ENCODE data around the gene RMRP.

The RMRP gene

GRCh38 chr9:35669331-35670145, 11.7 kb upstream of the RMRP start:
- no peaks in the 10 kb centered on the region for H3K9me3 ChIP-seq (ENCODE audit: insufficient read depth, low read length, severe bottlenecking)
- H3K9ac ChIP-seq (ENCODE audit: low read depth, low read length), result no peak overlapping the region
- no peaks in the 10 kb centered on the region for H3K27me3 ChIP-seq (ENCODE audit: insufficient read depth, low read length, poor library complexity)
- no peaks in the 10 kb centered on the region for H3K36me3 ChIP-seq (ENCODE audit: insufficient read depth, low read length)
- 0 out of 2 replicates have a peak, but pooled peaks cover 3% of the 10 kb centered on the region for H3K79me2 ChIP-seq (ENCODE audit: insufficient read depth, low read length)
- H3K4me3 ChIP-seq (ENCODE audit: low read depth in 1 of 2, low read length in 2 of 2), result no peak overlapping the region
- H3K4me2 ChIP-seq (ENCODE audit: insufficient read depth, low read length), result no peak overlapping the region
- TF ChIP-seq EZH2 (IDR thresholded peaks at IDR 0.05; ENCODE audit: borderline replicate concordance, low read depth, low read length, severe bottlenecking), result no peak
- DNase-seq (no peak), ATAC-seq (ENCODE audit: insufficient read depth, low read depth) (no peak)
- no peak overlapping the region for H2AFZ ChIP-seq (ENCODE audit: low read depth, low read length)
- H3K27ac ChIP-seq (ENCODE audit: low read length), result no peak overlapping the region
- no peaks in the 10 kb centered on the region for H4K20me1 ChIP-seq (ENCODE audit: insufficient read depth, low read length)
- H3K4me1 ChIP-seq (ENCODE audit: insufficient read depth, low read length), result peaks cover 27% of the 10 kb centered on the region

DNA sequence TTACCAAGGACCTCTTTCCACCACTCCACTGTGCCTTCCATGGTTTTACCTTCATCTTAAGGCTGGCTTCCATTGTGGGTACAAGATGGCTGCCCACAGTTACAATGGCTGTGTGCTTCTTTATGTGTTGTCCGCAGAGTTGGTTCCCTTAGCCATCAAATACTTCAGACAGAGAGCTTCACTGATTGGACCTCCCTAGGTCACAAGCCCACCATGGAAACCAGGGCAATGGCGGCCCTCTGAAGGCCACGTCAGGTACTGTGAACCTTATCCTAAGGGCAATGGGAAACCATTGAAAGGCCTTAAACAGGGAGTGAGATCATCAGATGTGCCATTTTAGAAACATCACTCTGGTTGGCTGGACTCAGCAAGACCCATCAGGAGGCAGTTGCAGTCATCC, 10.1 kb upstream of the RMRP start:
- Histone ChIP-seq H3K4me1 (ENCODE audit: insufficient read depth, low read length) (peaks cover 43% of the 10 kb centered on the region), H3K9ac (ENCODE audit: low read depth, low read length) (no peak overlapping the region), H3K4me3 (ENCODE audit: low read depth in 1 of 2, low read length in 2 of 2) (no peak overlapping the region), H3K27ac (ENCODE audit: low read length) (no peak overlapping the region), H2AFZ (ENCODE audit: low read depth, low read length) (no peak overlapping the region), H3K4me2 (ENCODE audit: insufficient read depth, low read length) (no peak overlapping the region), H3K27me3 (ENCODE audit: insufficient read depth, low read length, poor library complexity) (no peaks in the 10 kb centered on the region), H4K20me1 (ENCODE audit: insufficient read depth, low read length) (no peaks in the 10 kb centered on the region), H3K9me3 (ENCODE audit: insufficient read depth, low read length, severe bottlenecking) (no peaks in the 10 kb centered on the region), H3K36me3 (ENCODE audit: insufficient read depth, low read length) (peaks cover 6% of the 10 kb centered on the region), H3K79me2 (ENCODE audit: insufficient read depth, low read length) (peaks cover 17% of the 10 kb centered on the region)
- ATAC-seq (ENCODE audit: insufficient read depth, low read depth) (no peak), DNase-seq (no peak)
- TF ChIP-seq, protein P1, sequence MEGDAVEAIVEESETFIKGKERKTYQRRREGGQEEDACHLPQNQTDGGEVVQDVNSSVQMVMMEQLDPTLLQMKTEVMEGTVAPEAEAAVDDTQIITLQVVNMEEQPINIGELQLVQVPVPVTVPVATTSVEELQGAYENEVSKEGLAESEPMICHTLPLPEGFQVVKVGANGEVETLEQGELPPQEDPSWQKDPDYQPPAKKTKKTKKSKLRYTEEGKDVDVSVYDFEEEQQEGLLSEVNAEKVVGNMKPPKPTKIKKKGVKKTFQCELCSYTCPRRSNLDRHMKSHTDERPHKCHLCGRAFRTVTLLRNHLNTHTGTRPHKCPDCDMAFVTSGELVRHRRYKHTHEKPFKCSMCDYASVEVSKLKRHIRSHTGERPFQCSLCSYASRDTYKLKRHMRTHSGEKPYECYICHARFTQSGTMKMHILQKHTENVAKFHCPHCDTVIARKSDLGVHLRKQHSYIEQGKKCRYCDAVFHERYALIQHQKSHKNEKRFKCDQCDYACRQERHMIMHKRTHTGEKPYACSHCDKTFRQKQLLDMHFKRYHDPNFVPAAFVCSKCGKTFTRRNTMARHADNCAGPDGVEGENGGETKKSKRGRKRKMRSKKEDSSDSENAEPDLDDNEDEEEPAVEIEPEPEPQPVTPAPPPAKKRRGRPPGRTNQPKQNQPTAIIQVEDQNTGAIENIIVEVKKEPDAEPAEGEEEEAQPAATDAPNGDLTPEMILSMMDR (IDR thresholded peaks at IDR 0.05; ENCODE audit: borderline replicate concordance, extremely low read depth, low read length, poor library complexity, severe bottlenecking), result no peak
- TF ChIP-seq EZH2 (IDR thresholded peaks at IDR 0.05; ENCODE audit: borderline replicate concordance, low read depth, low read length, severe bottlenecking), result no peak

GRCh38 chr9:35666549-35666948, 8.7 kb upstream of the RMRP start:
- Histone ChIP-seq H3K9me3 (ENCODE audit: insufficient read depth, low read length, severe bottlenecking) (no peaks in the 10 kb centered on the region), H2AFZ (ENCODE audit: low read depth, low read length) (peak overlapping the region; percentile 15), H3K4me2 (ENCODE audit: insufficient read depth, low read length) (peak overlapping the region; percentile 78), H3K27me3 (ENCODE audit: insufficient read depth, low read length, poor library complexity) (no peaks in the 10 kb centered on the region), H3K79me2 (ENCODE audit: insufficient read depth, low read length) (peaks cover 25% of the 10 kb centered on the region), H3K4me1 (ENCODE audit: insufficient read depth, low read length) (peaks cover 57% of the 10 kb centered on the region), H3K36me3 (ENCODE audit: insufficient read depth, low read length) (peaks cover 19% of the 10 kb centered on the region), H3K27ac (ENCODE audit: low read length) (peak overlapping the region; percentile 97), H3K9ac (ENCODE audit: low read depth, low read length) (peak overlapping the region; percentile 78), H4K20me1 (ENCODE audit: insufficient read depth, low read length) (no peaks in the 10 kb centered on the region), H3K4me3 (ENCODE audit: low read depth in 1 of 2, low read length in 2 of 2) (peak overlapping the region in 1 of 2 experiments; percentile 78; a peak in 2 of 4 replicates)
- DNase-seq (peak; percentile 26), ATAC-seq (ENCODE audit: insufficient read depth, low read depth) (no peak)
- TF ChIP-seq EZH2 (IDR thresholded peaks at IDR 0.05; ENCODE audit: borderline replicate concordance, low read depth, low read length, severe bottlenecking), result no peak
- TF ChIP-seq, protein P1 (IDR thresholded peaks at IDR 0.05; ENCODE audit: borderline replicate concordance, extremely low read depth, low read length, poor library complexity, severe bottlenecking), result no peak

GRCh38 chr9:35666045-35666444, 8.2 kb upstream of the RMRP start:
- peak overlapping the region; percentile 97 for H3K27ac ChIP-seq (ENCODE audit: low read length)
- H3K9me3 ChIP-seq (ENCODE audit: insufficient read depth, low read length, severe bottlenecking), result no peaks in the 10 kb centered on the region
- H3K4me1 ChIP-seq (ENCODE audit: insufficient read depth, low read length), result peaks cover 62% of the 10 kb centered on the region
- no peak for DNase-seq
- no peaks in the 10 kb centered on the region for H3K27me3 ChIP-seq (ENCODE audit: insufficient read depth, low read length, poor library complexity)
- ATAC-seq (ENCODE audit: insufficient read depth, low read depth), result no peak
- H3K4me3 ChIP-seq (ENCODE audit: low read depth in 1 of 2, low read length in 2 of 2), result peak overlapping the region in 1 of 2 experiments; percentile 78; a peak in 3 of 4 replicates
- H2AFZ ChIP-seq (ENCODE audit: low read depth, low read length), result peak overlapping the region; percentile 15
- no peak for TF ChIP-seq EZH2 (IDR thresholded peaks at IDR 0.05; ENCODE audit: borderline replicate concordance, low read depth, low read length, severe bottlenecking)
- TF ChIP-seq, protein P1 (IDR thresholded peaks at IDR 0.05; ENCODE audit: borderline replicate concordance, extremely low read depth, low read length, poor library complexity, severe bottlenecking), result no peak
- peaks cover 22% of the 10 kb centered on the region for H3K36me3 ChIP-seq (ENCODE audit: insufficient read depth, low read length)
- peaks cover 29% of the 10 kb centered on the region for H3K79me2 ChIP-seq (ENCODE audit: insufficient read depth, low read length)
- H3K9ac ChIP-seq (ENCODE audit: low read depth, low read length), result peak overlapping the region; percentile 78
- H4K20me1 ChIP-seq (ENCODE audit: insufficient read depth, low read length), result no peaks in the 10 kb centered on the region
- H3K4me2 ChIP-seq (ENCODE audit: insufficient read depth, low read length), result peak overlapping the region; percentile 78

All from DND-41 (cell line).